Lung (tissue), 12 donors: ENCODE measurements around the gene TNFRSF11A. TPM values are rescaled to one million over a fixed set of nuclear protein-coding genes. Genes with fewer than 3 reads are reported as not detected.

ENCODE experiments used
- ATAC-seq: fragments of 200-7000 bp; cut with Tn5 transposase; one replicate; pipeline ENCODE4 v1.9.1; 2020; ENCODE audit warnings: moderate number of reproducible peaks; ENCODE audit not compliant: insufficient read depth, low FRiP score
- DNase-seq, 3 donors: peaks; one replicate each; pipeline ENCODE4 v3.0.0-alpha.2; 2013 to 2017
- H3K27ac ChIP-seq, 2 donors: one replicate each; pipeline ENCODE4 v1.5.1; 2013; ENCODE audit warnings: mild to moderate bottlenecking in 2 of 2, moderate library complexity in 2 of 2, control low read depth in 1 of 2, inconsistent platforms in 1 of 2, low read depth in 1 of 2, low read length in 1 of 2
- H3K27me3 ChIP-seq, 3 donors: one replicate each; pipeline ENCODE4 v1.5.1; 2013; ENCODE audit warnings: low read length in 2 of 3; ENCODE audit not compliant: control insufficient read depth in 3 of 3, insufficient read depth in 3 of 3
- H3K36me3 ChIP-seq, 4 donors: one replicate each; pipeline ENCODE4 v1.5.1; 2013; ENCODE audit warnings: low read length in 4 of 4, mild to moderate bottlenecking in 1 of 4, moderate library complexity in 1 of 4; ENCODE audit not compliant: control insufficient read depth in 4 of 4, insufficient read depth in 4 of 4
- H3K4me1 ChIP-seq, 5 donors: one replicate each; pipeline ENCODE4 v1.5.1; 2013; ENCODE audit warnings: low read length in 5 of 5, mild to moderate bottlenecking in 2 of 5, moderate library complexity in 1 of 5; ENCODE audit not compliant: control insufficient read depth in 5 of 5, insufficient read depth in 5 of 5
- H3K4me3 ChIP-seq: one replicate; pipeline ENCODE4 v1.5.1; 2013; ENCODE audit warnings: mild to moderate bottlenecking, control low read depth, moderate library complexity
- H3K9ac ChIP-seq, 2 donors: one replicate each; pipeline ENCODE4 v1.5.1; 2013; ENCODE audit warnings: low read length in 2 of 2, control low read depth in 1 of 2; ENCODE audit not compliant: insufficient read depth in 1 of 2
- H3K9me3 ChIP-seq, 4 donors: one replicate each; pipeline ENCODE4 v1.5.1; 2013; ENCODE audit warnings: low read length in 3 of 4, mild to moderate bottlenecking in 1 of 4, moderate library complexity in 1 of 4; ENCODE audit not compliant: control insufficient read depth in 4 of 4, insufficient read depth in 3 of 4
- CTCF ChIP-seq: IDR thresholded peaks from 2 replicates; pipeline ENCODE4 v1.5.1; 2012; ENCODE audit warnings: mild to moderate bottlenecking; ENCODE audit errors: control extremely low read depth, extremely low read depth
- WGBS, 2 donors: extraction: QIAGEN DNeasy Blood & Tissue Kit; methylation state at CpG; one replicate each; pipeline ENCODE4 v1.1.7; 2013; 5-methylcytosine and 5-hydroxymethylcytosine counted together
- polyA plus RNA-seq, 2 donors: library from polyadenylated mRNA; stranded (reverse); fragments of 200-250 nt; gene quantifications; one replicate each; pipeline ENCODE4 v1.2.1, GENCODE V29; 2013
- total RNA-seq, 2 donors: library from RNA; depleted of rRNA in 1 of 2; stranded (reverse); fragments of >200 nt in 1 of 2; gene quantifications; one replicate each; pipeline ENCODE4 v1.2.1, GENCODE V29; 2014 to 2021
- donor health status: control.
- donor health status: control.
- donor health status: Bipolar disorder and iron deficiency.
- donor health status: healthy.
- donor health status: DM: yes; HTN: yes; CAD: no.

TNFRSF11A gene
- total and polyA plus RNA-seq, 4 donors, result 1.0 to 7.8 (median 2.8) TPM

GRCh38 chr18:62381373-62381772 is 56.3 kb downstream of the TNFRSF11A start:
- Histone ChIP-seq H3K9me3 (peaks cover 0 to 2% (median 0%) of the 10 kb centered on the region in 4 donors), H3K9ac (no peak overlapping the region), H3K27ac (no peak overlapping the region), H3K27me3 (no peaks in the 10 kb centered on the region), H3K36me3 (no peaks in the 10 kb centered on the region), H3K4me3 (no peak overlapping the region), H3K4me1 (peaks cover 0 to 1% (median 0%) of the 10 kb centered on the region in 5 donors)
- ATAC-seq (no peak), DNase-seq (no peak)
- TF ChIP-seq CTCF, result no peak
- 94 to 98% methylated on average over 5 of the region's 5 CpGs for WGBS, 2 donors

GRCh38 chr18:62384068-62384467 is 59.0 kb downstream of the TNFRSF11A start:
- no peaks in the 10 kb centered on the region for H3K27me3 ChIP-seq
- H3K9ac ChIP-seq, result no peak overlapping the region
- no peak overlapping the region for H3K4me3 ChIP-seq
- no peak for ATAC-seq
- H3K4me1 ChIP-seq, result peaks cover 0 to 1% (median 0%) of the 10 kb centered on the region in 5 donors
- no peak for DNase-seq
- no peak overlapping the region for H3K27ac ChIP-seq
- peaks cover 0 to 4% (median 0%) of the 10 kb centered on the region in 4 donors for H3K9me3 ChIP-seq
- H3K36me3 ChIP-seq, result no peaks in the 10 kb centered on the region
- 41 to 44% methylated on average over 1 of the region's 1 CpG for WGBS, 2 donors
- no peak for TF ChIP-seq CTCF

GRCh38 chr18:62384610-62385097 is 59.5 kb downstream of the TNFRSF11A start:
- Histone ChIP-seq H3K27ac (no peak overlapping the region), H3K36me3 (no peaks in the 10 kb centered on the region), H3K27me3 (no peaks in the 10 kb centered on the region), H3K4me3 (no peak overlapping the region), H3K9ac (no peak overlapping the region), H3K9me3 (peaks cover 0 to 5% (median 0%) of the 10 kb centered on the region in 4 donors), H3K4me1 (peaks cover 0 to 1% (median 0%) of the 10 kb centered on the region in 5 donors)
- TF ChIP-seq CTCF, result no peak
- WGBS, 2 donors, result 60 to 75% methylated on average over 46 of the region's 46 CpGs
- ATAC-seq (no peak), DNase-seq (no peak)

GRCh38 chr18:62386091-62386490 is 61.0 kb downstream of the TNFRSF11A start:
- peaks cover 0 to 1% (median 0%) of the 10 kb centered on the region in 5 donors for H3K4me1 ChIP-seq
- no peak for DNase-seq
- H3K27me3 ChIP-seq, result no peaks in the 10 kb centered on the region
- 94 to 96% methylated on average over 5 of the region's 5 CpGs for WGBS, 2 donors
- no peak overlapping the region for H3K4me3 ChIP-seq
- peaks cover 0 to 5% (median 0%) of the 10 kb centered on the region in 4 donors for H3K9me3 ChIP-seq
- no peaks in the 10 kb centered on the region for H3K36me3 ChIP-seq
- H3K27ac ChIP-seq, result no peak overlapping the region
- no peak for ATAC-seq
- TF ChIP-seq CTCF, result no peak
- no peak overlapping the region for H3K9ac ChIP-seq
